NCI-H524 treated with DMSO at 0.1 percent for 48 hours (cell line): Measurements from ENCODE around the gene DNM2.
"Not testable (repeated sequence)": the region's sequence is repeated elsewhere in the genome, so short reads cannot be mapped to it uniquely, and the experiment has no call there.

ENCODE experiments used
- DNase-seq: peaks from one replicate; lab custom pipeline; 2025; lab: John Stamatoyannopoulos, UW

The DNM2 gene

DNA sequence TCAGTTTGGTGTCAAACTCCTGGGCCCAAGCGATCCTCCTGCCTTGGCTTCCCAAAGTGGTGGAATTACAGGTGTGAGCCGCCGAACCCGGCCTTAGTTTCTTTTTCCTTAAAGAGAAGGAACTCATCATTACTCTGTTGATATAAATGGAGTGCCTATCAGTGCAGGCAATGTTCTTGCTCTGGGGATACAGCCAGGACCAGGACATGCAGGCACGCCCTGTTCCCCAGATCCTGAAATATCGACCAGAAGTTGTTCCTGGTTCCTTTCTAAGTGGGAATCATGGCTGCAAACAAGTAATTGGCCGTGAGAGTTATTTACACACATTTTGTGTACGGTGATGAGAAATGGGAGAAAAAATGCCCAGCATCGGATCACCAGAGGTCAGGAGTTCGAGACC lies 8.4 kb downstream of the DNM2 start:
- DNase-seq, result no peak

DNA sequence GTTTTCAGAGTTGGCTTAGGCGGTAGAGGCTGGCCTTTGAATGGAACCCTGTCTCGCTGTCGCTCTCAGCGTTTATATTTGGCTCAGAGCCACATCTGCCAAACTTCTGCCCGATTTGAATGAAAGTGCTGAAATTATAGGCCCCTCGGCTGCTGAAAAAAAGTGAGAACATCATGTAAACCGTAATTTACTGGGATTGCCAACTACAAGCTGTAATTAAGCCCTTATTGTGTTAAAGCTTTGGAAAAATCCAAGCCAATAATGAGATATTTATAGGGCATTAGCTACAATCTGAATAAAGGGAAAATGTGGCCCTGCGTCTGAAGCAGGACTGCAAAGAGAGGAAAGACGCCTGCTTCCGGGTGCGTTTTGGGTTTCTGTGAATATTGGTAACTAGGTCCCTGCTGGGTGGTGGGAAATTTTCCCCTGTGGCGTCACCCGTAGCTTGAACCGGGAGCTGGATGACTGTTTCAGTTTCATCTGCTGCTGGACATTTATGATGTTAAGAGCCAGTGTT lies 9.9 kb downstream of the DNM2 start:
- no peak for DNase-seq

DNA sequence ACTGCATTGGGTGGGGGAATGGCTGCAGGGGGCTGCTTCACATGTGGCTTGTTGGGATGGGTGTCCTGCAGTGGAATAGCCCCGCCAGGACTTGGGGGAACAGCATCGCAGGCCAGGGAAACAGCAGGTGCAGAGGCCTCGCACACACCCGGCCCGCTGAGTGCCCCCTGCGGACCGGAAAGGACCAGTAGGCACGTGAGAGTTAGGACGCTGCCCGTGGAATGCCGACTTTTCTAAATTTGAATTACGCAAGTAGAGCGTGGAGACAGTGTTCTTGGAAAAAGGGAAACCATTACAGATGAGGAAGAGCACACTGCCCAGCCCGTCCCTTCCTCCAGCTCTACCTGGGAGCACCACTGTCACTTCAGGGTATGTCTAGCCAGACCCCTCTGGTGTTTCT lies 11.5 kb downstream of the DNM2 start:
- DNase-seq, result no peak

GRCh38 chr19:10730932-10731331 lies 13.1 kb downstream of the DNM2 start:
- DNase-seq, result no peak

GRCh38 chr19:10735741-10736140 lies 17.9 kb downstream of the DNM2 start:
- DNase-seq, result no peak

DNA sequence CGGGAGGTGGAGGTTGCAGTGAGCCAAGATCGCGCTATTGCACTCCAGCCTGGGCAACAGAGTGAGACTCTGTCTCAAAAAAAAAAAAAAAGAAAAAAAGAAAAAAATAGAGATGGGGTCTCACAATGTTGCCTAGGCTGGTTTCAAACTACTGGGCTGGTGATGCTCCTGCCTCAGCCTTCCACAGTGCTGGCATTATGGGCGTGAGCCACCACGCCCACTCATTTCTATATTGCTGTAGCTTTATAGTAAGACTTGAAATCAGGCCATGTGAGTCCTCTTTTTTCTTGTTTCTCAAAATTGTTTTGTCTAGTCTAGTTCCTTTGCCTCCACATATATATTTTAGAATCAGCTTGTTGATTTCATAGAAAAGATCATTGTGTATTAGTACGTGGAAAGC lies 18.3 kb downstream of the DNM2 start:
- DNase-seq, result no peak

- DNase-seq, result no peak
Observed at GRCh38 chr19:10736916-10737551, 19.2 kb downstream of the DNM2 start.

GRCh38 chr19:10737722-10738121 lies 19.8 kb downstream of the DNM2 start:
- no peak for DNase-seq

GRCh38 chr19:10740798-10741197 lies 22.9 kb downstream of the DNM2 start:
- no peak for DNase-seq

DNA sequence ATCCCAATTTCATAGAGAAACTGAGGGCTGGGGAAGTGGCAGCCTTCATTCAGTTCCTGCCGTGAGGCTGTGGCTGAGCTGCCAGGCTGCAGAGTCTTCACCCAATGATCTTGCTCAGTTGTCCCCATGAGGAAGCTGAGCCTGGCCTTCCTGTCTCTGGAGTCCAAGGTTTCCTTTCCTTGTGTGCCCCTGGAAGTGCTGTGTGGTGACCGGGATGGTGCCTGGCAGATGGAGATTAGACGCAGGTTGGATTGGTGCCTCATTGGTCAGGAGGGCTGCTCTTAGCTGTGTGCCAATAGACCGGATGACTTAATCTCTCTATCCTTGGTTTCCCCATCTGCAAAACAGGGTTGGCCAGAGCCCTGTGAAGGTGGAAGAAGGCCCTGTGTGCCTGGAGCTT lies 24.6 kb downstream of the DNM2 start:
- DNase-seq, result no peak

- DNase-seq, result no peak
Observed at GRCh38 chr19:10744253-10744798, 26.4 kb downstream of the DNM2 start.

- DNase-seq, result no peak
Observed at GRCh38 chr19:10744801-10745293, 27.0 kb downstream of the DNM2 start.

- not testable (repeated sequence) for DNase-seq
Observed at GRCh38 chr19:10746437-10746836, 28.6 kb downstream of the DNM2 start.

DNA sequence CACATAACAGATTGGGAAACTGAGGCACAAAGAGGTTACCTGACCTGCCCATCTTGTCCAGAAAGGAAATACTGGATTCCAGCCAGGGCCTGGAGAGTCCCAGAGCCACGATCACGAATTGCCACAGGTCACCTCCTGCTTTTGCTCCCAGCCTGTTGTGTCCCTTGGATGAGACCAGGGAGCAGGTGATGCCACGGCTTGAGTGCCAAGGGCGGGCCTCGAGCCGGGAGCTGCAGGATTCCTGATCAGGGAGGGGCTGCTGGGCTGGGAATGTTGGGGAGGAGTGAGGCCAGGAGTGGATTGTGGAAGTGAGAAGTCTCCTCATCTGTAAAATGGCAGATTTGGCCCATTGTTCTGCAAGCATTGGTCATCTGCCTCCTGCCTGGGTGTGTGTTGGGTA lies 29.4 kb downstream of the DNM2 start:
- no peak for DNase-seq

DNA sequence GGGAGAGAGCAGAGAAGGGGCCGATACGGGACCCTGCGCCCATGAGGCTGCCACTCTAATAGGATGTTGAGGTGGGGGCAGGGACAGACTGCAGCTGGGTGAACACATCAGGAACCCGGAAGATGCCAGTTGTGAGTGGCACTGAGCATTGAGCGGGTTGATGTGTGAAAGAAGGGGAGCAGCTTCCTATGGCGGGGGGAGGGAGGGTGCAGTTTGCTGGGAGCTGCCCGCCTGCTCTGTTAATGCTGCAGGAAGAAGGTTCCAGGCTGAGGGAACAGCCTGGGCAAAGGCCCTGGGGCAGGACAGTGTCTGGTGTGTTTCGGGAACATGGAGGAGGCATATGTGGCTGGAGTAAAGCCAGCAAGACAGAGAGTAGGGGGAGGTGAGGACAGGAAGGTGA lies 29.8 kb downstream of the DNM2 start:
- DNase-seq, result no peak

DNA sequence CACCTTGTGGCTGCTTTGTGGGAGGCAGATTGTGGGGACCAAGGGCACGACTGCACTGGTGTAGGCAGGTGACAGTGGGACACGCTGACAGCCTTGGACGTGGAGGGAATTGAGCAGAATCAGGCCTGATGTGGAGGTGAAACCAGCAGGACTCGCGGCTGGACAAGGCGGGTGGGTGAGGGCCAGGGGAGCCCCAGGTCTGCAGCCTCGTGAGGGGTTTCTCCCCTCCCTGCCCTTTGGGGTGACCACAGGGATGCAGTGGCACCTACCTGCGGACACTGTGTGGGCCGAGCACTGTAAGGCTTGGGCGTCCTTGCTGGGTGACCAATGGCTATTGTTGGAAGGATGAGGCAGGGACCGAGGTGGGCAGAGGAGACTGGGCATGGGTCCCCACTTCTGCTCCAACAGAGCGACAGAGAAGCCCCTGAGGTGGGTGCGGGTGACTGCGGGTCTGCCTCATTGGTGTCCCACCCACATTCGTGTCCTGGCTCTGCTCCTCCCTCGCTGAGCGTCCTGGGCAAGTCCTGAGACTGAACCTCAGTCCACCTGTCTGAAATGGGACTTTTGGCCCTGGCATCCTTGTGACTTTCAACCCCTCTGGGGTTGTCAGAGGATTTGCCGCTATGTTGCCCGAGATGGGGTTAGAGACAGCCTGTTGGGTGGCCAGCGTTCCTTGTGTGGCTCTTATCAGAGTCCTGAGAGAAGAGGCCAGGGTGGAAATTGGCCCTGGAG lies 30.5 kb downstream of the DNM2 start:
- no peak for DNase-seq

DNA sequence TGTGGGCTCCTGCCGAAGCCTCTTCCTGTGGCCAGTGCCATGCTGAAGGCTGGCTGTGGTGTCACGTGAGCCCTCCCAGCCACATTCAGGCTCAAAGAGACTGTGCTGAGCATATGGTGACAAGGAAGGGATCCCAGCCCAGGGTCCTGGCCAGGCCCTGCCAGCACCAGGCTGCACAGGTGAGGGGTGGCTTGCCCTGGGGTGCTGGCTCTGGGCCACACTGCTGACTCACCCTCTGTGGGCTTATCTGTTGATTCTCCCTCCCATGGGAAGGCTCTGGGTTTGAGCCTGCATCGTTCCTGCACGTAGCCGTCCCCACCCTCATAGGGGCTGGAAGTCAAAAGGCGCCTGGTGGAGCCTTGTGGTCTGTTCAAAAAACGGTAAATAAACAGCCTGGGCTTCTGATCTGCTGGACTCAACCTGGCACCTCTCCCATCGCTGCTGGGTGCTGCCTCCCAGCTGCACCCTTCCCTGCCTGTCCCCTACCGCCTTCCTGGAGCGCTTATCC lies 31.1 kb downstream of the DNM2 start:
- no peak for DNase-seq

DNA sequence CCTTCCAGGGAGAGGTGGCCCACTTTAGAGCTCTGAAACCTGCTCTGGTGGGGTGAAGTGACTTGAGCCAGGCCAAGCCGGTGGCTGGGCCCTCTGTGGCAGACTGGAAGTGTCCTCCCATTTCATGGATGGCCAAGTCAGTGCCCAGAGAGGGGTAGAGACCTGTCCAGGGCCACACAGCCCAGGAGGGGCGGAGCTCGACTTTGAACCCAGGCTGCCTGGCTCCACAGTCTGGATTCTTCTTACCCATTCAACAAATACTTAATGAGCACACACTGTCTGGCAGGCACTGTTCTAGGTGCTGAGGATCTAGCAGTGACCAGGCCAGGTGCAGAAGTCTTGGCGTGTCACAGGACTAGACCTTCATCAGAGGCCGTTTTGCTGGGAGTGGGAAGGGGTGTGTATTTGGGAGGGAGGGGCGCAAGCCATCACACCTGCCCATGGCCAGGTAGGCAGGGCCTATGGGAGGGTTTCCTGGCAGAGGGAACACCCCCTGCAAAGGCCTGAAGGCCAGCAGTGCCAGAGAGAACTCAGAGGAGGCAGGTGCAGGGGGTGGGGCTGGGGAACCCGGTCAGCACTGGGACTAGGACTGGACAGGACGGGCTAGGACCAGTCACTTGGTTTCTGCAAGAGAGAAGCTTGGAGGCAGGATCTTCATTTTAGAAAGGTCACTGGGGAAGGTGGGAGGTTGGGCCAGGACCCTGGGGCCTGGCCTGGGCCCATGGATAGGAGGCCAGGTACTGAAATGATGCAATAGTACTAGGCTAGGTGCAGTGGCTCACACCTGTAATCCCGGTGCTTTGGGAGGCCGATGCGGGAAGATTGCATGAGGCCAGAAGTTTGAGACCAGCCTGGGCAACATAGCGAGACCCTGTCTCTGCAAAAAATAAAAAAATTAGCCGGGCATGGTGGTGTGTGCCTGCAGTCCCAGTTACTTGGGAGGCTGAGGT lies 31.8 kb downstream of the DNM2 start:
- no peak for DNase-seq

DNA sequence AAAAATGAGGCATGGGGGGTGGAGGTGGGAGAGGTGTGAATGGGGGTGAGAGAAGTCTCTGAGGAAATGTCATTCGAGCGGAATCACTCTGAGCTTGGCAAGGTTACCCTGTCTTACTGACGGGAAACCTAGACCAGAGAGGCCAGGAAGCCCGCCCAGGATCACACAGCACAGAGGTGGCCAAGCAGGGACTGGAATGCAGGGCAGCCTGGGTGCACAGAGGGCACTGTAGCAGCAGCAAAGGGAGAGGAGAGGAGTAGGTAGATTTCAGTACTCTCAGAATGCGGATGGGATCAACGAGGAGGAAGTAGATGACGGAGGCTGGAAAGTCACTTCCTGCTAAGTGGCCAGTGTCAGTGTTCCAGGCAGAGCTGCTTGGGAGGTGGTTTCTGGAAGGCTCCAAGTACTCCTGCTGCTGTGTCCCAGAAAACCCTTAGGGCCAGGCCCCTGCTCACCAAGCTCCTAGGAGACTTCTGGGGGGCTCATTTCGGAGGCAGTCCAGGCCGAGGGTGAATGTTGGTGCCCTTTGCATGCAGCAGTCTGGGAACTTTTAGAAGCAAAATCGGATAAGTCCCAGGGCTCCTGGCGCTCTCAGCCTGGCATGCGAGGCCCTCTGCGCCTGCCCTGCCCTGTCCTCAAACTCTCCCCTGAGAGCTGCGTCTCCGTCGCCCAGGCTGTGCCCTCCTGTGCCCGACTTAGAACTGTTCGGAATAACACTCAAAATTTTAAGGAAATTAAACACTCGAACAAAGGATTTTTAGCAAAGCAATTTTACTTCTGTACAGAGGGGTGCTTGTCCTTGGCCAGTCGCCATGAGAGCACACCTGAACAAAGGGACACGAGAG lies 33.5 kb downstream of the DNM2 start:
- DNase-seq, result no peak

- no peak for DNase-seq
Observed at GRCh38 chr19:10752237-10752912, 34.5 kb downstream of the DNM2 start.
